Vagina (tissue), 2 donors: ENCODE measurements around the gene FBXO36. TPM values are rescaled to one million over a fixed set of nuclear protein-coding genes. Genes with fewer than 3 reads are reported as not detected.

ENCODE experiments used
- DNase-seq, 2 donors: peaks; one replicate each; pipeline ENCODE4 v3.0.0-alpha.2; 2017; ENCODE audit errors: extremely low spot score in 2 of 2
- H3K27ac ChIP-seq: fragments of 200-600 bp; sonication (generic); one replicate; pipeline ENCODE4 v1.5.1; 2019
- H3K27me3 ChIP-seq: fragments of 200-600 bp; sonication (generic); one replicate; pipeline ENCODE4 v1.5.1; 2019
- H3K36me3 ChIP-seq, 2 donors: fragments of 200-600 bp; sonication (generic); one replicate each; pipeline ENCODE4 v1.5.1; 2017 to 2019
- H3K4me1 ChIP-seq: fragments of 200-600 bp; sonication (generic); one replicate; pipeline ENCODE4 v1.5.1; 2019
- H3K4me3 ChIP-seq, 2 donors: fragments of 200-600 bp; sonication (generic); 1 replicate in 1 of 2; 2 replicates in 1 of 2; pipeline ENCODE4 v1.5.1; 2016 to 2019
- H3K9me3 ChIP-seq: fragments of 200-600 bp; sonication (generic); one replicate; pipeline ENCODE4 v1.5.1; 2019
- POLR2A ChIP-seq, 2 donors: fragments of 450-650 bp; IDR thresholded peaks; one replicate each; pipeline ENCODE4 v1.6.1; 2017; ENCODE audit warnings: antibody characterized with exemption in 2 of 2, mild to moderate bottlenecking in 2 of 2, moderate library complexity in 2 of 2
- POLR2AphosphoS5 ChIP-seq, 2 donors: sonication (generic); formaldehyde crosslinking; IDR thresholded peaks; one replicate each; pipeline ENCODE4 v1.9.0; 2017; ENCODE audit warnings: antibody characterized with exemption in 2 of 2, mild to moderate bottlenecking in 2 of 2, low read depth in 1 of 2; ENCODE audit not compliant: insufficient read depth in 1 of 2
- intact Hi-C: fragments of 100-400 bp; cut with DNase I; formaldehyde crosslinking; loops from one replicate; pipeline ENCODE4 v1.15.1; 2023
- total RNA-seq: library from RNA; depleted of rRNA; stranded (reverse); fragments of >200 nt; gene quantifications from one replicate; pipeline ENCODE4 v1.2.3, GENCODE V29; 2016
- TF ChIP-seq, protein P1 (sequence below), 3 experiments: fragments of 450-650 bp in 2 of 3; fragments of 200-600 bp in 1 of 3; sonication (generic) in 1 of 3; IDR thresholded peaks; one replicate each; pipeline ENCODE4 v1.5.1; 2017 to 2019; ENCODE audit warnings: antibody characterized with exemption in 3 of 3, mild to moderate bottlenecking in 2 of 3, moderate library complexity in 2 of 3

The FBXO36 gene
- total RNA-seq, 1 donor from 2014 or later: 1.7 TPM

DNA sequence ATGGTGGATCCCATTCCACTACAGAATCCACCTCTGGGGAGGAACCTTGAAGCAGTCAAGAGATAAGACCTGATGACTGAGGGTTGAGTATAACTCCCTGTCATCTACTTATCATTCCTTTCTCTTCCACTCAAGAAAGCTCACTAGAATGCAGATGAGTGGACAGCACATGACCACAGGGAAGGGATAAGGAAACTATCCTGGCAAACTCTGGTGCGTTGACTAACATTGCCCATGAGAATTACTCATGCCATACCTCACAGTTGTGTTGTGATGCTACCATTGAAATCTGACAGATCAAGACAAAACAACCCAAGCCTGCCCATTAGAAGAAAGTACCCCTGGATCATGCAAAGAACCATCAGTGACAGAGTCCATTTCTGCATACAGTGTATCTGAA lies 119.9 kb downstream of the FBXO36 start:
- H3K27me3 ChIP-seq: no peaks in the 10 kb centered on the region
- H3K4me3 ChIP-seq: no peak overlapping the region
- no peak for DNase-seq
- TF ChIP-seq POLR2A (IDR thresholded peaks at IDR 0.05) (no peak), POLR2AphosphoS5 (IDR thresholded peaks at IDR 0.05; ENCODE audit: insufficient read depth in 1 of 2, low read depth in 1 of 2) (no peak)
- TF ChIP-seq, protein P1, sequence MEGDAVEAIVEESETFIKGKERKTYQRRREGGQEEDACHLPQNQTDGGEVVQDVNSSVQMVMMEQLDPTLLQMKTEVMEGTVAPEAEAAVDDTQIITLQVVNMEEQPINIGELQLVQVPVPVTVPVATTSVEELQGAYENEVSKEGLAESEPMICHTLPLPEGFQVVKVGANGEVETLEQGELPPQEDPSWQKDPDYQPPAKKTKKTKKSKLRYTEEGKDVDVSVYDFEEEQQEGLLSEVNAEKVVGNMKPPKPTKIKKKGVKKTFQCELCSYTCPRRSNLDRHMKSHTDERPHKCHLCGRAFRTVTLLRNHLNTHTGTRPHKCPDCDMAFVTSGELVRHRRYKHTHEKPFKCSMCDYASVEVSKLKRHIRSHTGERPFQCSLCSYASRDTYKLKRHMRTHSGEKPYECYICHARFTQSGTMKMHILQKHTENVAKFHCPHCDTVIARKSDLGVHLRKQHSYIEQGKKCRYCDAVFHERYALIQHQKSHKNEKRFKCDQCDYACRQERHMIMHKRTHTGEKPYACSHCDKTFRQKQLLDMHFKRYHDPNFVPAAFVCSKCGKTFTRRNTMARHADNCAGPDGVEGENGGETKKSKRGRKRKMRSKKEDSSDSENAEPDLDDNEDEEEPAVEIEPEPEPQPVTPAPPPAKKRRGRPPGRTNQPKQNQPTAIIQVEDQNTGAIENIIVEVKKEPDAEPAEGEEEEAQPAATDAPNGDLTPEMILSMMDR (IDR thresholded peaks at IDR 0.05): no peak
- peaks cover 0 to 6% of the 10 kb centered on the region in 2 donors for H3K36me3 ChIP-seq
- no peaks in the 10 kb centered on the region for H3K4me1 ChIP-seq
- intact Hi-C loops: no loop called here
- no peak overlapping the region for H3K27ac ChIP-seq
- no peaks in the 10 kb centered on the region for H3K9me3 ChIP-seq

GRCh38 chr2:230043025-230043424 lies 120.7 kb downstream of the FBXO36 start:
- intact Hi-C loops: no loop called here
- no peak overlapping the region for H3K4me3 ChIP-seq
- H3K9me3 ChIP-seq: no peaks in the 10 kb centered on the region
- TF ChIP-seq, protein P1 (IDR thresholded peaks at IDR 0.05): no peak
- TF ChIP-seq POLR2A (IDR thresholded peaks at IDR 0.05): no peak
- no peak for TF ChIP-seq POLR2AphosphoS5 (IDR thresholded peaks at IDR 0.05; ENCODE audit: insufficient read depth in 1 of 2, low read depth in 1 of 2)
- H3K27ac ChIP-seq: no peak overlapping the region
- H3K27me3 ChIP-seq: no peaks in the 10 kb centered on the region
- DNase-seq: no peak
- no peaks in the 10 kb centered on the region for H3K4me1 ChIP-seq
- H3K36me3 ChIP-seq: peaks cover 0 to 6% of the 10 kb centered on the region in 2 donors

DNA sequence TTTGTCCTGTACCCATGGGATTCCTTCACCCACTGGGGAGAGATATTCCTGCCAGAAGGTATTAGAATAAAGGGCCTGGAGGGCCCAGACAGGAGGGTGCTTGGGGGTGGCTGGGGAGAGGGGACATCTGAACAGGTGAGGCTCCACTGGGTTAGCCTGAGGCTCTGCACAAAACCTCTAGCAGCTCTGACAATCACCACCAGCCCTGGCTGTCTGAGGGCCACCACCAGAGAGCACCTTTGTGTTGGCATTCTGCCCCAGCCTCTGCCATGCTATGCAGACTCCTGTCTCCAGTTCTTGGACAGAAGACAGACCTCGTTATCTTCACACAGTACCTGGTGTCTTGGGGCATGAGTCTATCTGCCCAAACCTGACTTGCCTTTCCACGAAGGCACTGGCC lies 121.2 kb downstream of the FBXO36 start:
- TF ChIP-seq POLR2AphosphoS5 (IDR thresholded peaks at IDR 0.05; ENCODE audit: insufficient read depth in 1 of 2, low read depth in 1 of 2) (no peak), POLR2A (IDR thresholded peaks at IDR 0.05) (no peak)
- TF ChIP-seq, protein P1 (IDR thresholded peaks at IDR 0.05): no peak
- intact Hi-C loops: no loop called here
- Histone ChIP-seq H3K4me1 (no peaks in the 10 kb centered on the region), H3K4me3 (no peak overlapping the region), H3K27me3 (no peaks in the 10 kb centered on the region), H3K36me3 (peaks cover 0 to 6% of the 10 kb centered on the region in 2 donors), H3K9me3 (no peaks in the 10 kb centered on the region), H3K27ac (no peak overlapping the region)
- DNase-seq: no peak

- TF ChIP-seq POLR2A (IDR thresholded peaks at IDR 0.05) (no peak), POLR2AphosphoS5 (IDR thresholded peaks at IDR 0.05; ENCODE audit: insufficient read depth in 1 of 2, low read depth in 1 of 2) (no peak)
- TF ChIP-seq, protein P1 (IDR thresholded peaks at IDR 0.05): no peak
- intact Hi-C loops: no loop called here
- DNase-seq: no peak
- H3K4me3 ChIP-seq: no peak overlapping the region
- H3K27me3 ChIP-seq: no peaks in the 10 kb centered on the region
- peaks cover 13% of the 10 kb centered on the region for H3K4me1 ChIP-seq
- peaks cover 0 to 6% of the 10 kb centered on the region in 2 donors for H3K36me3 ChIP-seq
- no peak overlapping the region for H3K27ac ChIP-seq
- no peaks in the 10 kb centered on the region for H3K9me3 ChIP-seq
These were observed 124.2 kb downstream of the FBXO36 start for GRCh38 chr2:230046491-230046890.

DNA sequence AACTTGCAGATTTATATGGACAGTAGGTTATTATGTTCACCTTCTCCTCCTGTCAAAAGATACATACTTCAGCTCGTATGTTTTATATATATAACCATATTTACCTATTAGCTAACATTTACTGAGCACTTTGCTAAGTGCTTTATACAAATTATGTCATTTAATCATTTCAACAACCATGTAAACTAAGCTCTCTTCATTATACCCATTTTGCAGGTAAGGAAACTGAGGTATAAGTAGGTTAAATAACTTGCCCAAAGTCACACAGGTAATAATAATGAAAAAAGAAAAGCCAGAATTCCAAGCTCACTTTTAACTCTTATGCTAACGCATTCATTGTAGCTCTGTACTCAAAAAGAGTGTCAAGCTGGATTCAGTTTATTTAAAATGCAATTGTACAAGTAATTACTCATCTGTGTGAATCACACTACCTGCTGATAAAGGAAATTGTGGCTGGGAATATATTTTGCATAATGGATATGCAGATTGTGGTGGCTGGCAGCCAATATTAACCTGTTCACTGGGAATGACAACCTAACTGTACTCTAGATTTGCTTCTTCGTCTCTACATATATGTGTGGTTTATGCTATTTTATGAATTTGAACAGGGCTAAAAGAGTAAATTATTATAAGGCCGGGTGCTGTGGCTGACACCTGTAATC lies 125.8 kb downstream of the FBXO36 start:
- Histone ChIP-seq H3K27ac (no peak overlapping the region), H3K4me1 (peaks cover 13% of the 10 kb centered on the region), H3K27me3 (no peaks in the 10 kb centered on the region), H3K9me3 (no peaks in the 10 kb centered on the region), H3K36me3 (peaks cover 0 to 6% of the 10 kb centered on the region in 2 donors), H3K4me3 (no peak overlapping the region)
- intact Hi-C loops: no loop called here
- no peak for DNase-seq
- TF ChIP-seq POLR2AphosphoS5 (IDR thresholded peaks at IDR 0.05; ENCODE audit: insufficient read depth in 1 of 2, low read depth in 1 of 2) (no peak), POLR2A (IDR thresholded peaks at IDR 0.05) (no peak)
- TF ChIP-seq, protein P1 (IDR thresholded peaks at IDR 0.05): no peak
